NOMO-1 (cell line): Measurements from ENCODE around the gene SDC1.
"Not testable (repeated sequence)": the region's sequence is repeated elsewhere in the genome, so short reads cannot be mapped to it uniquely, and the experiment has no call there.

Experiments
- DNase-seq, 2 experiments: peaks; one replicate each; lab custom pipeline; 2025; ENCODE audit not compliant: unreplicated experiment in 2 of 2; lab: John Stamatoyannopoulos, UW

Gene SDC1

GRCh38 chr2:20199633-20200270, 25.2 kb downstream of the SDC1 start:
- DNase-seq = no peak

- no peak for DNase-seq
Measured at GRCh38 chr2:20198796-20199632, 25.9 kb downstream of the SDC1 start.

GRCh38 chr2:20198001-20198400, 26.9 kb downstream of the SDC1 start:
- DNase-seq = no peak

GRCh38 chr2:20197192-20197591, 27.7 kb downstream of the SDC1 start:
- no peak for DNase-seq

- DNase-seq = no peak
Measured at GRCh38 chr2:20196657-20197161, 28.2 kb downstream of the SDC1 start.

- no peak for DNase-seq
Measured at GRCh38 chr2:20196053-20196656, 28.8 kb downstream of the SDC1 start.

GRCh38 chr2:20195431-20196033, 29.4 kb downstream of the SDC1 start:
- no peak for DNase-seq

- DNase-seq = not testable (repeated sequence)
Measured at GRCh38 chr2:20195016-20195411, 29.9 kb downstream of the SDC1 start.

- DNase-seq = no peak
Measured at GRCh38 chr2:20194097-20195015, 30.6 kb downstream of the SDC1 start.

- DNase-seq = no peak
Measured at GRCh38 chr2:20193185-20193584, 31.7 kb downstream of the SDC1 start.

GRCh38 chr2:20192781-20193180, 32.1 kb downstream of the SDC1 start:
- no peak for DNase-seq

GRCh38 chr2:20191714-20192569, 33.0 kb downstream of the SDC1 start:
- no peak for DNase-seq

- no peak for DNase-seq
Measured at GRCh38 chr2:20190876-20191713, 33.8 kb downstream of the SDC1 start.

GRCh38 chr2:20190170-20190569, 34.8 kb downstream of the SDC1 start:
- no peak for DNase-seq

- no peak for DNase-seq
Measured at GRCh38 chr2:20189299-20189931, 35.5 kb downstream of the SDC1 start.

- DNase-seq = no peak
Measured at GRCh38 chr2:20188851-20189250, 36.1 kb downstream of the SDC1 start.

- no peak for DNase-seq
Measured at GRCh38 chr2:20188201-20188600, 36.7 kb downstream of the SDC1 start.

GRCh38 chr2:20187331-20187730, 37.6 kb downstream of the SDC1 start:
- no peak for DNase-seq
